Upper lobe of left lung (tissue), 6 donors: ENCODE results near the gene GP1BA. TPM values are rescaled to one million over a fixed set of nuclear protein-coding genes. Genes with fewer than 3 reads are reported as not detected.

ENCODE experiments used
- ATAC-seq, 2 donors: fragments of 200-7000 bp; cut with Tn5 transposase; one replicate each; pipeline ENCODE4 v1.9.1; 2022; ENCODE audit warnings: mild to moderate bottlenecking in 2 of 2, moderate library complexity in 2 of 2; ENCODE audit not compliant: low FRiP score in 2 of 2
- DNase-seq, 2 donors: peaks; one replicate each; pipeline ENCODE4 v3.0.0-alpha.2; 2019 to 2020
- H3K27ac ChIP-seq, 4 donors: fragments of 200-600 bp; sonication (generic); one replicate each; pipeline ENCODE4 v1.5.1; 2016 to 2019
- H3K27me3 ChIP-seq, 4 donors: fragments of 200-600 bp; sonication (generic); one replicate each; pipeline ENCODE4 v1.5.1; 2017 to 2019
- H3K36me3 ChIP-seq, 4 donors: fragments of 200-600 bp; sonication (generic); one replicate each; pipeline ENCODE4 v1.5.1; 2016 to 2019
- H3K4me1 ChIP-seq, 4 donors: fragments of 200-600 bp; sonication (generic); one replicate each; pipeline ENCODE4 v1.5.1; 2018 to 2019
- H3K4me3 ChIP-seq, 4 donors: fragments of 200-600 bp; sonication (generic); one replicate each; pipeline ENCODE4 v1.5.1; 2017 to 2019; ENCODE audit warnings: mild to moderate bottlenecking in 2 of 4, moderate library complexity in 1 of 4
- H3K9me3 ChIP-seq, 4 donors: fragments of 200-600 bp; sonication (generic); one replicate each; pipeline ENCODE4 v1.5.1; 2018 to 2019
- EP300 ChIP-seq, 4 donors: sonication (generic); formaldehyde crosslinking; IDR thresholded peaks; one replicate each; pipeline ENCODE4 v1.5.1; 2017; ENCODE audit warnings: antibody characterized with exemption in 4 of 4, control low read depth in 2 of 4
- POLR2A ChIP-seq, 4 donors: fragments of 450-650 bp; IDR thresholded peaks; one replicate each; pipeline ENCODE4 v1.5.1; 2016 to 2017; ENCODE audit warnings: antibody characterized with exemption in 4 of 4, mild to moderate bottlenecking in 2 of 4
- POLR2AphosphoS5 ChIP-seq, 2 donors: sonication (generic); formaldehyde crosslinking; IDR thresholded peaks; one replicate each; pipeline ENCODE4 v1.5.1; 2017; ENCODE audit warnings: antibody characterized with exemption in 2 of 2
- WGBS, 2 donors: methylation state at CpG; one replicate each; pipeline ENCODE4 v1.1.5; 2017 to 2018; 5-methylcytosine and 5-hydroxymethylcytosine counted together
- total RNA-seq, 6 donors: library from RNA; depleted of rRNA in 4 of 6; stranded (reverse); fragments of >200 nt in 4 of 6; gene quantifications; one replicate each; pipeline versions ENCODE4 v1.1.0 to v1.2.1, GENCODE V29; 2016 to 2021
- TF ChIP-seq, protein P1 (sequence below), 6 experiments: fragments of 450-650 bp in 4 of 6; fragments of 200-600 bp in 2 of 6; sonication (generic) in 2 of 6; IDR thresholded peaks; one replicate each; pipeline ENCODE4 v1.5.1; 2016 to 2019; ENCODE audit warnings: antibody characterized with exemption in 6 of 6
- donor health status: DM: no; HTN: no; CAD: no; lungs with moderate emphysema.
- donor health status: DM: no; HTN: yes; CAD: no; lungs with severe emphysema.

The GP1BA gene
- total RNA-seq, 6 donors from 2014 or later = 0.23 to 1.4 (median 0.59) TPM; not detected in 1

DNA sequence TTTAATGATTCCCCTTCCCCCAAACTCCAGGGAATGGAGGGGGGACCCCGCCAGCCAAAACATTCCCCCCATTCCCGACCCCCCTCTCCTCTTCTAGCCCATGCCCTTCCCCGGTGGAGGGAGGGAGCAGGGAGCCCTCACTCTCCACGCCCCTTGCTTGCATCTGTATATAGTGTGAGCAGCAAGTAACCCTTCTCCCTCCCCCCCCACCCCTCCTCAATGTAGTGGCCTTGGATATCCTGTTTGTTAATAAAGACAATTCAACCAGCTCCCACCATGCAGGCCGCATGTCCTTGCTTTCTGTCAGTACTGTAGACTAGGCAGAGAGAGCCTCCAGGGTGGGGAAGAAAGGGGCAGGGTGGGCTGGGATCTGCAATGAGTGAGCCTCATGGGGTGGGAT is 34.3 kb upstream of the GP1BA start:
- H3K36me3 ChIP-seq = peaks cover 12 to 49% (median 48%) of the 10 kb centered on the region in 4 donors
- WGBS, 2 donors = 64 to 85% methylated on average over 5 of the region's 5 CpGs
- no peak for DNase-seq
- no peaks in the 10 kb centered on the region for H3K9me3 ChIP-seq
- TF ChIP-seq EP300 (IDR thresholded peaks at IDR 0.05) (no peak), POLR2AphosphoS5 (IDR thresholded peaks at IDR 0.05) (no peak), POLR2A (IDR thresholded peaks at IDR 0.05) (no peak)
- TF ChIP-seq, protein P1, sequence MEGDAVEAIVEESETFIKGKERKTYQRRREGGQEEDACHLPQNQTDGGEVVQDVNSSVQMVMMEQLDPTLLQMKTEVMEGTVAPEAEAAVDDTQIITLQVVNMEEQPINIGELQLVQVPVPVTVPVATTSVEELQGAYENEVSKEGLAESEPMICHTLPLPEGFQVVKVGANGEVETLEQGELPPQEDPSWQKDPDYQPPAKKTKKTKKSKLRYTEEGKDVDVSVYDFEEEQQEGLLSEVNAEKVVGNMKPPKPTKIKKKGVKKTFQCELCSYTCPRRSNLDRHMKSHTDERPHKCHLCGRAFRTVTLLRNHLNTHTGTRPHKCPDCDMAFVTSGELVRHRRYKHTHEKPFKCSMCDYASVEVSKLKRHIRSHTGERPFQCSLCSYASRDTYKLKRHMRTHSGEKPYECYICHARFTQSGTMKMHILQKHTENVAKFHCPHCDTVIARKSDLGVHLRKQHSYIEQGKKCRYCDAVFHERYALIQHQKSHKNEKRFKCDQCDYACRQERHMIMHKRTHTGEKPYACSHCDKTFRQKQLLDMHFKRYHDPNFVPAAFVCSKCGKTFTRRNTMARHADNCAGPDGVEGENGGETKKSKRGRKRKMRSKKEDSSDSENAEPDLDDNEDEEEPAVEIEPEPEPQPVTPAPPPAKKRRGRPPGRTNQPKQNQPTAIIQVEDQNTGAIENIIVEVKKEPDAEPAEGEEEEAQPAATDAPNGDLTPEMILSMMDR (IDR thresholded peaks at IDR 0.05) = no peak
- no peak for ATAC-seq
- peaks cover 0 to 9% (median 0%) of the 10 kb centered on the region in 4 donors for H3K27me3 ChIP-seq
- H3K27ac ChIP-seq = no peak overlapping the region
- H3K4me3 ChIP-seq = no peak overlapping the region
- peaks cover 2 to 35% (median 21%) of the 10 kb centered on the region in 4 donors for H3K4me1 ChIP-seq

DNA sequence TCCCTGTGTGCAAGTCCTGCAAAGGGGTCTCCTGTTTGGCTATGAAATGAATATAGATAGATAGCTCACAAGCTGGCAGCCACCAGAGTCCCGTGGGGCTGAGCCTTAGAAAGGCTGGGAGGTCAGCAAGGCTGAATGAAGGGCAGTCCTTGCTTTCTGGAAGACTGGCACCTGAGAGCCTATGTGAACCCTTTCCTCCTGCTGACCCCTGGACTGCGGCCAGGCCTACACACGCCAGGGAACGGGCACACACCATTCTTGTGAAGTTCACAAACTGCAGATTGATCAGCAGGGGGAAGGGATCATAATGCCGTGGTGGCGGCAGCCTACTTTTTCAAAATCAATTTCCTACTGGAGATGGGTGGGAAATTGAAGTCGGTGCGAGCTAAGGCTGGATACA is 33.7 kb upstream of the GP1BA start:
- H3K9me3 ChIP-seq = no peaks in the 10 kb centered on the region
- WGBS, 2 donors = 93 to 94% methylated on average over 7 to 8 of the region's 8 CpGs
- H3K4me1 ChIP-seq = peaks cover 7 to 41% (median 27%) of the 10 kb centered on the region in 4 donors
- H3K36me3 ChIP-seq = peaks cover 12 to 44% (median 42%) of the 10 kb centered on the region in 4 donors
- TF ChIP-seq POLR2A (IDR thresholded peaks at IDR 0.05) = no peak
- peak overlapping the region in 1 of 4 donors; percentile 52 for H3K4me3 ChIP-seq
- H3K27me3 ChIP-seq = peaks cover 0 to 9% (median 0%) of the 10 kb centered on the region in 4 donors
- H3K27ac ChIP-seq = no peak overlapping the region
- peak in 1 of 2 donors; percentile 39 for DNase-seq
- ATAC-seq = no peak

DNA sequence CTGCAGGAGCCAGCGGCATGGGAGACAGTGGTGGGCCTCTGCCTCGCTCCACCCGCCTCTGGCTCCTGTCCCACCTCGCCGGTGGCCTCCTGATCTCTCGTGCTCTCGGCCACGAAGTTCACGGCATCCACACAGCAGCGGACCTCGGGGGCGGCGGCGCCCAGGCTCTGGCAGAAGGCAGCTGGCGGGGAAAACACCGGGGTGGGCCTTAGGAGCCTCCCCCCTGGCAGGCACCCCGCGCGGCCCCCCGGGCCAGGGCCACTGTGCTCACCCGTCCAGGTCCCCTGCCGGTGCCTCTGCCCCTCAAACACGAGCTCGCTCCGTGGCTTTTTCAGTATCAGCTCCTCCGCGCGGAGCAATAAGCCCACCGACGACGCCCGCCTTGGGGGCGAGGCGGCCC is 33.1 kb upstream of the GP1BA start:
- WGBS, 2 donors = 52% methylated on average over 23 of the region's 34 CpGs; no CpG with 5 or more reads in 1 of the 2 donors
- H3K36me3 ChIP-seq = peaks cover 9 to 38% (median 37%) of the 10 kb centered on the region in 4 donors
- ATAC-seq (no peak), DNase-seq (peak in 1 of 2 donors; percentile 89)
- peaks cover 9 to 46% (median 29%) of the 10 kb centered on the region in 4 donors for H3K4me1 ChIP-seq
- H3K9me3 ChIP-seq = no peaks in the 10 kb centered on the region
- H3K27ac ChIP-seq = peak overlapping the region in 1 of 4 donors; percentile 31
- peak overlapping the region in 3 of 4 donors; percentile 41 to 61 (median 52) for H3K4me3 ChIP-seq
- TF ChIP-seq EP300 (IDR thresholded peaks at IDR 0.05) (no peak), POLR2A (IDR thresholded peaks at IDR 0.05) (no peak)
- peaks cover 0 to 9% (median 0%) of the 10 kb centered on the region in 4 donors for H3K27me3 ChIP-seq

DNA sequence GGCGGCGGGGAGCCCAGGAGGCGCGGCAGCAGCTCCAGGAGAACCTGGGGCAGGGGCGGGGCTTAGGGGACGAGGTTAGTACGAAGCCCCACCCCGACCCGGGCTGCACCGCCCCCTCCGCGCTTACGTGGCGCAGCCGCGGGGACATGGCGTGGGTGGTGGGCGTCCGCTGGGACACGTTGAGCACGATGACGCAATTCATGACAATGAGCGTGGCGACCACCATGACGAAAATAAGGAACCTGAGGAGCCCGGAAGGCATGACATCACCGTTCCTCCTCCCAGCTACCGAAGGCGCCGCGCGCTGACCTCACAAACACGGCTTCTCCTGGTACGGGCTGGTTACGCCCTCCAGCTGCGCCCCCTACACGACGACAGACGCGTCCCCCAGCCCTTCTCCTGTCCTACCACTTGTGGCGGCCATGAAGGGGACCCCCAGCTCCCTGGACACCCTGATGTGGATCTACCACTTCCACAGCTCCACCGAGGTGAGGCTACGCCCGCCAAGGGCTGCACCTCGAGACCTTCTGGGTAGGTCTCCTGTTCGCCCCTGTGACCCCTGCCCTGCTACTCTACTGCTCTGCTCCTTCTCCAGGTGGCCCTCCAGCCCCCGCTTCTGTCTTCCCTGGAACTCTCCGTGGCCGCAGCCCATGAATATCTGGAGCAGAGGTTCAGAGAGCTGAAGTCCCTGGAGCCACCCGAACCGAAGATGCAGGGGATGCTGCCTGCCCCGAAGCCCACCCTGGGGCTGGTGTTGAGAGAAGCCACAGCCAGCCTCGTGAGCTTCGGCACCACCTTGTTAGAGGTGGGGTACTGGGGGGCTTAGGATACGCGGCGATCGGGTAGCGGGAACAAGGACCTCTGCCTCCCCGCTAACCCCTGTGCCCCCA is 32.5 kb upstream of the GP1BA start, which contains the start of gene C17orf107:
C17orf107 (plus strand) TSS at position 196 of the 890 bp plus-strand sequence; CDS start at position 423, 227 bp downstream.
- ATAC-seq (peak; percentile 75 to 84), DNase-seq (peak; percentile 94 to 98)
- H3K4me1 ChIP-seq = peaks cover 9 to 46% (median 29%) of the 10 kb centered on the region in 4 donors
- H3K27ac ChIP-seq = peak within 1 kb of the TSS in 2 of 4 donors; percentile 42 to 66
- TF ChIP-seq POLR2AphosphoS5 (IDR thresholded peaks at IDR 0.05) = peak; percentile 53 to 65
- peak in 1 of 4 donors; percentile 38 for TF ChIP-seq POLR2A (IDR thresholded peaks at IDR 0.05)
- TF ChIP-seq EP300 (IDR thresholded peaks at IDR 0.05) = peak in 1 of 4 donors; percentile 83
- TF ChIP-seq, protein P1 (IDR thresholded peaks at IDR 0.05) = peak in 1 of 6 experiments; percentile 6
- peaks cover 4 to 31% (median 30%) of the 10 kb centered on the region in 4 donors for H3K36me3 ChIP-seq
- H3K4me3 ChIP-seq = peak within 1 kb of the TSS; percentile 13 to 61 (median 46)
- peaks cover 0 to 9% (median 0%) of the 10 kb centered on the region in 4 donors for H3K27me3 ChIP-seq
- 35 to 59% methylated on average over 35 to 39 of the region's 60 CpGs for WGBS, 2 donors
- H3K9me3 ChIP-seq = no peaks in the 10 kb centered on the region

DNA sequence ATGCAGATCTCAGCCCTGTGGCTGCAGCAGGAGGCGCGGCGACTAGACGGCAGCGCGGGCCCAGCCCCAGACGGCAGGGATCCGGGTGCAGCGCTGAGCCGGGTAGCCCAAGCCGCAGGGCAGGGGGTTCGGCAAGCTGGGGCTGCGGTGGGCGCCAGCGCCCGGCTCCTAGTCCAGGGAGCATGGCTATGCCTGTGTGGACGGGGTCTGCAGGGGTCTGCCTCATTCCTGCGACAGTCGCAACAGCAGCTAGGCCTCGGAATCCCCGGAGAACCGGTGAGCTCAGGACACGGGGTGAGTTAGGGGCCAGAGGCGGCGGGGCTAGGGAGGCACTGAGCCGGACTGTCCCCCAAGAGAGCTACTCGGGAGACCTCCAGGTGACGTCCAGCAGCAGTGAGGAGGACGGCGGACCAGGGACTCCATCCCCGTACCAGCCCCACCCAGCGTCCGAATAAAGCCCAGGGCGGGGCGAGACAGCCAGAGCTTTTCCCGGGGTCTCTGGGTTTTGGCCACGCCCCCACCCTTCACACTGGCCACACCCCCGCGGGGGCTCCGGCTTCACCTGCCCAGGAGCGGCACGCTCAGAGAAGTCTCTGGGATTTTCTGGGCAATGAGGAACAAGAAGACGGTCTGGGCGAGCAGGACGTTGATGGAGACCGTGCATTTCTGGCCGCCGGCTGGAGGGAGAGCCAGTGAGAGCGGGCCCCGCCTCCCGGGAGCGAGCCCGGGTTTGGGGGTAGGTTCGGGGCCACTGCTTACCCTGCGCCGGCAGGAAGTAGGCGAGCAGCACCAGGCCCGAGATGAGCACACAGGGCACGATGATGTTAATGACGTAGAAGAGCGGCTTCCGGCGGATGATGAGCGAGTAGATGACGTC is 31.6 kb upstream of the GP1BA start:
- peaks cover 9 to 46% (median 29%) of the 10 kb centered on the region in 4 donors for H3K4me1 ChIP-seq
- peak overlapping the region in 3 of 4 donors; percentile 41 to 61 (median 52) for H3K4me3 ChIP-seq
- H3K9me3 ChIP-seq = no peaks in the 10 kb centered on the region
- H3K27me3 ChIP-seq = peaks cover 0 to 9% (median 0%) of the 10 kb centered on the region in 4 donors
- H3K27ac ChIP-seq = peak overlapping the region in 2 of 4 donors; percentile 44 to 66
- ATAC-seq (peak; percentile 15 to 24), DNase-seq (peak; percentile 42 to 90)
- H3K36me3 ChIP-seq = peaks cover 0 to 23% (median 21%) of the 10 kb centered on the region in 4 donors
- 33 to 93% methylated on average over 15 to 54 of the region's 65 CpGs for WGBS, 2 donors
- TF ChIP-seq EP300 (IDR thresholded peaks at IDR 0.05) (no peak), POLR2A (IDR thresholded peaks at IDR 0.05) (peak in 1 of 4 donors; percentile 21), POLR2AphosphoS5 (IDR thresholded peaks at IDR 0.05) (peak in 1 of 2 donors; percentile 36)
- TF ChIP-seq, protein P1 (IDR thresholded peaks at IDR 0.05) = no peak
